Neural progenitor cell (in vitro differentiated cells): ENCODE results near the gene PDE9A. TPM values are rescaled to one million over a fixed set of nuclear protein-coding genes. Genes with fewer than 3 reads are reported as not detected.

ENCODE experiments used
- DNase-seq: peaks from one replicate; pipeline ENCODE4 v3.0.0-alpha.2; 2016; ENCODE audit warnings: low spot score
- H2AFZ ChIP-seq: fragments of 200-600 bp; sonication (generic); replicated peaks from 2 replicates; pipeline ENCODE4 v1.6.1; 2016; ENCODE audit warnings: antibody characterized with exemption
- H3F3A ChIP-seq: fragments of 200-600 bp; sonication (generic); 2 replicates; pipeline ENCODE4 v1.6.1; 2016; ENCODE audit warnings: antibody characterized with exemption, low read depth
- H3K27ac ChIP-seq: fragments of 200-600 bp; sonication (generic); 2 replicates; pipeline ENCODE4 v1.5.1; 2016; ENCODE audit warnings: mild to moderate bottlenecking
- H3K27me3 ChIP-seq: fragments of 200-600 bp; sonication (generic); 2 replicates; pipeline ENCODE4 v1.6.1; 2016; ENCODE audit warnings: mild to moderate bottlenecking, moderate library complexity
- H3K36me3 ChIP-seq: fragments of 200-600 bp; sonication (generic); 2 replicates; pipeline ENCODE4 v1.5.1; 2016
- H3K4me1 ChIP-seq: fragments of 200-600 bp; sonication (generic); 2 replicates; pipeline ENCODE4 v1.6.1; 2016; ENCODE audit warnings: mixed run types
- H3K4me2 ChIP-seq: fragments of 200-600 bp; sonication (generic); 2 replicates; pipeline ENCODE4 v1.6.1; 2016
- H3K4me3 ChIP-seq: fragments of 200-600 bp; sonication (generic); 2 replicates; pipeline ENCODE4 v1.5.1; 2016
- H3K79me2 ChIP-seq: fragments of 200-600 bp; sonication (generic); 2 replicates; pipeline ENCODE4 v1.6.1; 2016; ENCODE audit warnings: low read depth
- H3K9ac ChIP-seq: fragments of 200-600 bp; sonication (generic); 2 replicates; pipeline ENCODE4 v1.6.1; 2016
- H3K9me3 ChIP-seq: fragments of 200-600 bp; sonication (generic); 2 replicates; pipeline ENCODE4 v1.5.1; 2016; ENCODE audit warnings: low read depth
- H4K20me1 ChIP-seq: fragments of 200-600 bp; sonication (generic); 2 replicates; pipeline ENCODE4 v1.6.1; 2016; ENCODE audit warnings: low read depth
- H3K27ac Mint-ChIP-seq: 3 replicates; pipeline ENCODE4 v1.8.0; 2021; ENCODE audit warnings: mixed read lengths
- H3K27me3 Mint-ChIP-seq: 2 replicates; pipeline ENCODE4 v1.8.0; 2022; ENCODE audit warnings: low read depth, mild to moderate bottlenecking, inconsistent platforms, moderate library complexity, mixed read lengths; ENCODE audit not compliant: insufficient read depth
- H3K36me3 Mint-ChIP-seq: 3 replicates; pipeline ENCODE4 v1.8.0; 2021; ENCODE audit warnings: mixed read lengths
- H3K4me1 Mint-ChIP-seq: 3 replicates; pipeline ENCODE4 v1.8.0; 2021; ENCODE audit warnings: mixed read lengths
- H3K4me3 Mint-ChIP-seq: 3 replicates; pipeline ENCODE4 v1.8.0; 2021; ENCODE audit warnings: mild to moderate bottlenecking, moderate library complexity, mixed read lengths
- H3K9me3 Mint-ChIP-seq: 3 replicates; pipeline ENCODE4 v1.8.0; 2020; ENCODE audit warnings: mixed read lengths
- CTCF ChIP-seq: fragments of 200-600 bp; sonication (generic); IDR thresholded peaks from 2 replicates; pipeline ENCODE4 v1.5.1; 2017; ENCODE audit warnings: antibody characterized with exemption, mild to moderate bottlenecking
- EZH2 ChIP-seq: fragments of 200-600 bp; sonication (generic); IDR thresholded peaks from 2 replicates; pipeline ENCODE4 v1.6.1; 2017; ENCODE audit warnings: antibody characterized with exemption, mild to moderate bottlenecking, moderate library complexity
- EZH2phosphoT487 ChIP-seq: fragments of 200-600 bp; sonication (generic); IDR thresholded peaks from 2 replicates; pipeline ENCODE4 v1.6.1; 2017; ENCODE audit warnings: antibody characterized with exemption
- total RNA-seq: library from RNA; depleted of rRNA; stranded (reverse); fragments of >200 nt; gene quantifications from 2 replicates; pipeline ENCODE4 v1.2.3, GENCODE V29; 2015; ENCODE audit warnings: low replicate concordance

Gene PDE9A
- total RNA-seq, 1 donor from 2014 or later: 41.0 TPM

- peaks cover 2% of the 10 kb centered on the region for H3K36me3 Mint-ChIP-seq
These were observed 16.0 kb upstream of the PDE9A start for GRCh38 chr21:42637267-42638041.

GRCh38 chr21:42638266-42638863 is 15.1 kb upstream of the PDE9A start:
- TF ChIP-seq EZH2phosphoT487: no peak
- TF ChIP-seq CTCF: no peak
- TF ChIP-seq EZH2: no peak
- Histone ChIP-seq H3K9ac (no peak overlapping the region), H3K4me2 (no peak overlapping the region), H3K79me2 (no peaks in the 10 kb centered on the region), H3K36me3 (no peaks in the 10 kb centered on the region), H4K20me1 (no peaks in the 10 kb centered on the region), H3F3A (no peaks in the 10 kb centered on the region), H3K9me3 (no peaks in the 10 kb centered on the region), H3K4me1 (peaks cover 18% of the 10 kb centered on the region), H3K4me3 (no peak overlapping the region), H3K27me3 (peaks cover 4% of the 10 kb centered on the region), H2AFZ (peak overlapping the region; percentile 26), H3K27ac (no peak overlapping the region)
- Mint-ChIP-seq H3K36me3 (peaks cover 2% of the 10 kb centered on the region), H3K27ac (no peak overlapping the region), H3K4me1 (peaks cover 31% of the 10 kb centered on the region), H3K27me3 (peaks cover 3% of the 10 kb centered on the region), H3K4me3 (no peak overlapping the region), H3K9me3 (no peaks in the 10 kb centered on the region)
- no peak for DNase-seq

More at GRCh38 chr21:42637267-42638041, 16.0 kb upstream of the PDE9A start:
- Mint-ChIP-seq H3K9me3 (no peaks in the 10 kb centered on the region), H3K27ac (peak overlapping the region; percentile 62), H3K4me1 (peaks cover 27% of the 10 kb centered on the region), H3K4me3 (no peak overlapping the region), H3K27me3 (peaks cover 3% of the 10 kb centered on the region)
- Histone ChIP-seq H3K9ac (no peak overlapping the region), H3K79me2 (no peaks in the 10 kb centered on the region), H3K27ac (no peak overlapping the region), H3K4me3 (no peak overlapping the region), H3K27me3 (peaks cover 4% of the 10 kb centered on the region), H3K9me3 (no peaks in the 10 kb centered on the region), H3K4me2 (no peak overlapping the region), H3K4me1 (peaks cover 18% of the 10 kb centered on the region), H3K36me3 (no peaks in the 10 kb centered on the region), H2AFZ (peak overlapping the region; percentile 26), H3F3A (no peaks in the 10 kb centered on the region), H4K20me1 (no peaks in the 10 kb centered on the region)
- TF ChIP-seq CTCF: no peak
- TF ChIP-seq EZH2: no peak
- TF ChIP-seq EZH2phosphoT487: no peak
- DNase-seq: no peak

DNA sequence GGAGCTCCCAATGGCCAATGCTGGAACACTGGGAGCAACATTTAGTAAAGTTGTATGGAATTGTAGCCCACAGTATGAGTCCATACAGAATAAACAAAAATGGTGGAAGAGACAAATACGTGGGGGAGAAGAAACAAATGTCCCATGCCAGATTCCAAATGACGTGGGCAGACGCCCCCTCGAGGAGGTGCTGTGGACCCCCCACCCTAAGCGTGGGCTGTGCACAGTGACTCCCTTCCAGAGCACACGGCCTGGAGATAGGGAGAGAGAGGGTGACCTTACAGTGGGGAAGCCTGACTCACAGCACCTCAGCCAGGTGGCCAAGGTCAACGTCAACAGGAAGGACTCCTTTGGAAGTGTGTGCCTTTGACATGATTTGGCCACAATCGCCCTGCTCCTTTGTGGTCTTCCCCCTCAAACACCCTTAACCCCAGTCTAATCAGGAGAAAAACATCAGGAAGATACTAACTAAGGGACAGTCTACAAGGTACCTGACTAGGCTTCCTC is 13.7 kb upstream of the PDE9A start:
- Histone ChIP-seq H3K36me3 (no peaks in the 10 kb centered on the region), H3F3A (no peaks in the 10 kb centered on the region), H3K4me3 (no peak overlapping the region), H3K27me3 (peaks cover 4% of the 10 kb centered on the region), H2AFZ (no peak overlapping the region), H3K4me1 (peaks cover 22% of the 10 kb centered on the region), H3K4me2 (no peak overlapping the region), H3K27ac (no peak overlapping the region), H4K20me1 (no peaks in the 10 kb centered on the region), H3K9me3 (no peaks in the 10 kb centered on the region), H3K79me2 (no peaks in the 10 kb centered on the region), H3K9ac (no peak overlapping the region)
- Mint-ChIP-seq H3K4me1 (peaks cover 43% of the 10 kb centered on the region), H3K36me3 (peaks cover 2% of the 10 kb centered on the region), H3K27me3 (peaks cover 6% of the 10 kb centered on the region), H3K27ac (peak overlapping the region; percentile 64), H3K4me3 (no peak overlapping the region), H3K9me3 (no peaks in the 10 kb centered on the region)
- TF ChIP-seq EZH2 (no peak), CTCF (no peak), EZH2phosphoT487 (no peak)
- DNase-seq: no peak
